B cell (primary cell): ENCODE measurements around the gene CALHM3. TPM values are rescaled to one million over a fixed set of nuclear protein-coding genes. Genes with fewer than 3 reads are reported as not detected.

Experiments
- ATAC-seq: fragments of 200-7000 bp; cut with Tn5 transposase; one replicate; pipeline ENCODE4 v1.10.0; 2021; ENCODE audit warnings: low read depth, mild to moderate bottlenecking, moderate number of reproducible peaks, moderate library complexity
- CTCF ChIA-PET: fragments of 350-600 bp; sonication (Branson Sonifier 250); formaldehyde crosslinking; loops from one replicate; lab custom pipeline; 2021; ENCODE audit warnings: antibody characterized with exemption, inconsistent platforms; lab: Charles Lee
- POLR2A ChIA-PET: fragments of 350-600 bp; sonication (Branson Sonifier 250); formaldehyde crosslinking; loops from one replicate; lab custom pipeline; 2021; ENCODE audit warnings: antibody characterized with exemption; lab: Charles Lee
- DNase-seq: peaks from one replicate; pipeline ENCODE4 v3.0.0; 2013
- H2AFZ ChIP-seq: 2 replicates; pipeline ENCODE4 v1.6.1; 2012; ENCODE audit warnings: mild to moderate bottlenecking, low read depth, low read length; ENCODE audit not compliant: insufficient read depth, poor library complexity, severe bottlenecking
- H3K27ac ChIP-seq, 2 donors: 1 replicate in 1 of 2; 2 replicates in 1 of 2; pipeline ENCODE4 v1.5.1; 2012 to 2013; ENCODE audit warnings: low read length in 2 of 2, mild to moderate bottlenecking in 2 of 2, moderate library complexity in 1 of 2
- H3K27me3 ChIP-seq, 4 experiments: fragments of 200-600 bp in 1 of 4; sonication (generic) in 1 of 4; replicated peaks in 1 of 4; 1 replicate in 2 of 4; 2 replicates in 2 of 4; pipeline versions ENCODE4 v1.6.1 to v1.7.0; 2013 to 2016; ENCODE audit warnings: low read length in 3 of 4, mild to moderate bottlenecking in 2 of 4, mixed read lengths in 1 of 4, moderate library complexity in 1 of 4; ENCODE audit not compliant: insufficient read depth in 4 of 4, control insufficient read depth in 3 of 4; ENCODE audit errors: control extremely low read depth in 1 of 4
- H3K36me3 ChIP-seq, 2 experiments: replicated peaks in 1 of 2; 1 replicate in 1 of 2; 2 replicates in 1 of 2; pipeline versions ENCODE4 v1.6.1 to v1.7.1; 2013; ENCODE audit warnings: low read length in 1 of 2; ENCODE audit not compliant: insufficient read depth in 2 of 2, control insufficient read depth in 1 of 2; ENCODE audit errors: control extremely low read depth in 1 of 2, extremely low read depth in 1 of 2
- H3K4me1 ChIP-seq, 2 donors: fragments of 200-600 bp in 1 of 2; sonication (generic) in 1 of 2; 1 replicate in 1 of 2; 2 replicates in 1 of 2; pipeline versions ENCODE4 v1.5.1 to v1.6.1; 2013 to 2017; ENCODE audit warnings: low read length in 2 of 2; ENCODE audit not compliant: control insufficient read depth in 2 of 2, insufficient read depth in 2 of 2
- H3K4me2 ChIP-seq: replicated peaks from 2 replicates; pipeline ENCODE3; 2012; ENCODE audit warnings: mild to moderate bottlenecking, low read depth, low read length; ENCODE audit not compliant: poor library complexity, severe bottlenecking
- H3K4me3 ChIP-seq, 5 experiments: fragments of 200-600 bp in 1 of 5; sonication (generic) in 1 of 5; 1 replicate in 3 of 5; 2 replicates in 2 of 5; pipeline versions ENCODE4 v1.5.1 to v1.7.0; 2011 to 2016; ENCODE audit warnings: low read length in 4 of 5, mild to moderate bottlenecking in 4 of 5, low read depth in 2 of 5, control low read depth in 1 of 5, moderate library complexity in 1 of 5; ENCODE audit not compliant: insufficient read depth in 1 of 5; ENCODE audit errors: control extremely low read depth in 1 of 5, extremely low read depth in 1 of 5
- H3K79me2 ChIP-seq: fragments of 200-600 bp; sonication (generic); one replicate; pipeline ENCODE4 v1.6.0; 2016; ENCODE audit warnings: low read length; ENCODE audit not compliant: control insufficient read depth, insufficient read depth
- H3K9ac ChIP-seq: fragments of 200-600 bp; sonication (generic); 2 replicates; pipeline ENCODE4 v1.6.1; 2017; ENCODE audit warnings: mild to moderate bottlenecking, low read length, moderate library complexity
- H3K9me3 ChIP-seq, 3 donors: one replicate each; pipeline versions ENCODE4 v1.6.1 to v1.7.1; 2013; ENCODE audit warnings: low read length in 2 of 3; ENCODE audit not compliant: control insufficient read depth in 2 of 3, insufficient read depth in 1 of 3; ENCODE audit errors: control extremely low read depth in 1 of 3
- H4K20me1 ChIP-seq: 2 replicates; pipeline ENCODE4 v1.6.0; 2012; ENCODE audit warnings: mild to moderate bottlenecking, low read length; ENCODE audit not compliant: insufficient read depth, control insufficient read depth, poor library complexity, severe bottlenecking
- H3K27ac Mint-ChIP-seq: one replicate; pipeline ENCODE4 v1.8.0; 2021; ENCODE audit warnings: mixed read lengths
- H3K27me3 Mint-ChIP-seq: one replicate; pipeline ENCODE4 v1.8.0; 2021; ENCODE audit warnings: mixed read lengths
- H3K4me1 Mint-ChIP-seq: one replicate; pipeline ENCODE4 v1.8.0; 2021; ENCODE audit warnings: mixed read lengths
- H3K4me3 Mint-ChIP-seq: one replicate; pipeline ENCODE4 v1.8.0; 2021; ENCODE audit warnings: mixed read lengths
- H3K9me3 Mint-ChIP-seq: one replicate; pipeline ENCODE4 v1.8.0; 2022; ENCODE audit warnings: mixed read lengths; ENCODE audit not compliant: insufficient read depth
- EZH2 ChIP-seq: IDR thresholded peaks from 2 replicates; pipeline ENCODE4 v1.6.1; 2012; ENCODE audit warnings: borderline replicate concordance, low read depth, mild to moderate bottlenecking, moderate library complexity, low read length; ENCODE audit not compliant: insufficient read depth, poor library complexity, severe bottlenecking
- WGBS: methylation state at CpG from one replicate; pipeline ENCODE4 v1.1.5; 2013; ENCODE audit warnings: missing lambda C conversion rate; ENCODE audit not compliant: insufficient coverage; 5-methylcytosine and 5-hydroxymethylcytosine counted together
- intact Hi-C: fragments of 100-400 bp; cut with micrococcal nuclease; formaldehyde crosslinking; loops from one replicate; pipeline ENCODE4 v1.10.0; 2022
- polyA plus RNA-seq: library from polyadenylated mRNA; depleted of rRNA; stranded (reverse); fragments of >200 nt; gene quantifications from 2 replicates; pipeline ENCODE4 v1.2.3, GENCODE V29; 2012
- total RNA-seq, 2 donors: library from RNA; stranded (reverse); fragments of 120-200 nt in 1 of 2; gene quantifications; 1 replicate in 1 of 2; 2 replicates in 1 of 2; pipeline versions ENCODE4 v1.2.3 to v1.2.4, GENCODE V29; 2013 to 2022
- TF ChIP-seq, protein P1 (sequence below): fragments of 200-600 bp; IDR thresholded peaks from one replicate; pipeline ENCODE4 v1.8.0; 2022; ENCODE audit warnings: antibody characterized with exemption, mild to moderate bottlenecking

CALHM3 gene
- total and polyA plus RNA-seq, 2 donors (not counting 1 experiment from before 2014, with no cell fraction given) = not detected

DNA sequence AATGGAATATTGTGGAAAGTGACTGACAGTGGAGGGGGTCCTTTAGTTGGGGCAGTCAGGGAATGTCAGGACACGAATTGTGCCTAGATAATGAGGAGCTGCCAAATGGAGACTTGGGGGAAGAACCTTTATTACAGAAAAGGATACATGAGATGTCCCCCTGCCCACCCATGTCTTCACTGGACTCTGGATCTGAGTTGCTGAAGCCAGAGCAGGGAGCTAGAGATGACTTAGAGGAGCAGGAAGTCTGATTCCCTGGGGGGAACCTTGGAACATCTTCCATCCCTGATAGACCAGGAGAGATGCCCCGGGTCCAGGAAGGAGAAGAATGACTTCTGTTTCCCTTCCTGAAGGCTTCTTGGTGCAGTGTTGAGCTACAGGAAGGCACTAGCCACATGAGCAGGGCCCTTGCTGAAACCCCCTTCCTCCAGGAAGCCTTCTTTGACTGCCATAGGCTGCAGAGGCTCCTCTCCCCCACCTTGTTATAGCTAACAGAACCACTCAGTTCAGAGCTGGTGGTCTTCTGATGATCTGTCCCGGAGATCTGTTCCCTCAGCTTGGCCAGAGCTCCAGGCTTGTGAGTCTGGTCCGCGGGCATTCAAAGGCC lies 13.7 kb upstream of the CALHM3 start:
- Mint-ChIP-seq H3K27ac (no peak overlapping the region), H3K9me3 (no peaks in the 10 kb centered on the region), H3K27me3 (peaks cover 48% of the 10 kb centered on the region), H3K4me3 (peak overlapping the region; percentile 84), H3K4me1 (peaks cover 34% of the 10 kb centered on the region)
- POLR2A ChIA-PET = no interaction called here
- Histone ChIP-seq H3K27ac (no peak overlapping the region), H4K20me1 (no peaks in the 10 kb centered on the region), H3K36me3 (no peaks in the 10 kb centered on the region), H3K4me3 (peak overlapping the region in 1 of 5 experiments; percentile 57), H3K9ac (no peak overlapping the region), H3K79me2 (no peaks in the 10 kb centered on the region), H3K9me3 (peaks cover 0 to 2% (median 0%) of the 10 kb centered on the region in 3 donors), H3K27me3 (peaks cover 0 to 39% (median 25%) of the 10 kb centered on the region in 4 experiments), H3K4me1 (peaks cover 25 to 26% of the 10 kb centered on the region in 2 donors), H2AFZ (no peak overlapping the region), H3K4me2 (peak overlapping the region; percentile 86)
- DNase-seq (no peak), ATAC-seq (no peak)
- WGBS = 72% methylated on average over 5 of the region's 5 CpGs
- intact Hi-C loops = loop anchor here (5.0 kb wide), 1 partner anchor 100 kb away; no protein-coding TSS in a partner anchor
- CTCF ChIA-PET = interaction anchor here (0.7 to 12.2 kb wide), 5 partner anchors 7 to 193 kb away, joined by 3 to 345 read pairs (median 6); no protein-coding TSS in a partner anchor
- TF ChIP-seq, protein P1, sequence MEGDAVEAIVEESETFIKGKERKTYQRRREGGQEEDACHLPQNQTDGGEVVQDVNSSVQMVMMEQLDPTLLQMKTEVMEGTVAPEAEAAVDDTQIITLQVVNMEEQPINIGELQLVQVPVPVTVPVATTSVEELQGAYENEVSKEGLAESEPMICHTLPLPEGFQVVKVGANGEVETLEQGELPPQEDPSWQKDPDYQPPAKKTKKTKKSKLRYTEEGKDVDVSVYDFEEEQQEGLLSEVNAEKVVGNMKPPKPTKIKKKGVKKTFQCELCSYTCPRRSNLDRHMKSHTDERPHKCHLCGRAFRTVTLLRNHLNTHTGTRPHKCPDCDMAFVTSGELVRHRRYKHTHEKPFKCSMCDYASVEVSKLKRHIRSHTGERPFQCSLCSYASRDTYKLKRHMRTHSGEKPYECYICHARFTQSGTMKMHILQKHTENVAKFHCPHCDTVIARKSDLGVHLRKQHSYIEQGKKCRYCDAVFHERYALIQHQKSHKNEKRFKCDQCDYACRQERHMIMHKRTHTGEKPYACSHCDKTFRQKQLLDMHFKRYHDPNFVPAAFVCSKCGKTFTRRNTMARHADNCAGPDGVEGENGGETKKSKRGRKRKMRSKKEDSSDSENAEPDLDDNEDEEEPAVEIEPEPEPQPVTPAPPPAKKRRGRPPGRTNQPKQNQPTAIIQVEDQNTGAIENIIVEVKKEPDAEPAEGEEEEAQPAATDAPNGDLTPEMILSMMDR = no peak
- no peak for TF ChIP-seq EZH2

DNA sequence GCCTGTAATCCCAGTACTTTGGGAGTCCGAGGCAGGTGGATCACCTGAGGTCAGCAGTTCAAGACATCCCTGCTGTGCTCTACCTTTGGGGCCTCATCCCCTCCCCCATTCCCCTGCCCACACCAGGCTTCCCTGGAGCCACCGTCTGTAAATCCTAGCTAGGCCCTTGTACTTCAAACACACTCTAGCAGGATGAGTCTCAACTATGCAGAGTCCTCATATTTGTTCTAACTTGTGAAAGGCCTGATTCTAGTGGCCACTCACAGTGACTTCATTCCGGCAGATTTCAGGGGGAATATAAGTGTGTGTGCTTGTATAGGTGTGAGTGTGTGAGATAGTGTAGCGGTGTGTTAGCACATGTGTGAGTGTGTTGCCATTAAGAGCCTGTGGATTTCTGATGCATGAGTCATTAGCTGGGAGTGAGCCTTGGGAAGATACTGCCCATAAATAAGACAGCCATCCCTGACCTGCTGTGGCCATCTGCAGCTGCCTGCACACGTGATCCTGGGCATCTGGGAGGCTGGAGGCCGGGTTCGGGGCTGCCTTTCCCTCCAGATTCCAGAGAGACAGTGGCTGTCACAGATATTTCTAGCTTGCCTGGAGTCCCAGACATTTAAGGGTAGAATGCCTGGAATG lies 12.8 kb upstream of the CALHM3 start:
- no peaks in the 10 kb centered on the region for H3K9me3 Mint-ChIP-seq
- ATAC-seq (no peak), DNase-seq (no peak)
- Histone ChIP-seq H3K36me3 (no peaks in the 10 kb centered on the region), H2AFZ (no peak overlapping the region), H3K4me3 (no peak overlapping the region), H3K9me3 (peaks cover 0 to 2% (median 0%) of the 10 kb centered on the region in 3 donors), H3K4me2 (no peak overlapping the region), H3K79me2 (no peaks in the 10 kb centered on the region), H3K9ac (no peak overlapping the region), H3K27ac (no peak overlapping the region), H3K4me1 (peaks cover 25 to 26% of the 10 kb centered on the region in 2 donors), H3K27me3 (peaks cover 0 to 34% (median 24%) of the 10 kb centered on the region in 4 experiments), H4K20me1 (no peaks in the 10 kb centered on the region)
- peak overlapping the region; percentile 50 for H3K4me3 Mint-ChIP-seq
- no peak for TF ChIP-seq EZH2
- TF ChIP-seq, protein P1 = no peak
- peaks cover 40% of the 10 kb centered on the region for H3K27me3 Mint-ChIP-seq
- ChIA-PET CTCF (interaction anchor here (1.0 to 12.2 kb wide), 5 partner anchors 9 to 194 kb away, joined by 3 to 345 read pairs (median 5); no protein-coding TSS in a partner anchor), POLR2A (no interaction called here)
- whole genome bisulfite sequencing = 96% methylated on average over 6 of the region's 7 CpGs
- H3K27ac Mint-ChIP-seq = peak overlapping the region; percentile 22
- intact Hi-C loops = loop anchor here (5.0 kb wide), 1 partner anchor 100 kb away; no protein-coding TSS in a partner anchor
- H3K4me1 Mint-ChIP-seq = peaks cover 34% of the 10 kb centered on the region
